ENCODE data around the gene HELZ.

Gene HELZ

GRCh38 chr17:67030641-67031040, 214.4 kb downstream of the HELZ start (continued):
- TF ChIP-seq ZNF302 (tag by site-specific recombination; IDR thresholded peaks at IDR 0.05; ENCODE audit: low read depth) (no peak), IKZF3 (tag by site-specific recombination; IDR thresholded peaks at IDR 0.05) (no peak), ZNF23 (tag by site-specific recombination; IDR thresholded peaks at IDR 0.05; ENCODE audit: borderline replicate concordance) (no peak)

- no peak overlapping the region for H3K4me3 ChIP-seq (ENCODE audit: low read depth, low read length)
- H3K27ac ChIP-seq (ENCODE audit: extremely low read depth, low read depth, low read length), result no peak overlapping the region
- H3K36me3 ChIP-seq (ENCODE audit: control insufficient read depth in 2 of 2, insufficient read depth in 1 of 2, low read length in 2 of 2), result no peaks in the 10 kb centered on the region
- H3K9me3 ChIP-seq (ENCODE audit: control insufficient read depth, insufficient read depth, low read depth, low read length), result no peaks in the 10 kb centered on the region
- no peaks in the 10 kb centered on the region for H3K4me1 ChIP-seq (ENCODE audit: control insufficient read depth, insufficient read depth, low read length)
- CTCF ChIA-PET, result no interaction called here
- POLR2A ChIA-PET, result no interaction called here
- no peak for TF ChIP-seq ZNF513 (tag by site-specific recombination; IDR thresholded peaks at IDR 0.05)
- TF ChIP-seq GLIS2 (tag by site-specific recombination; IDR thresholded peaks at IDR 0.05), result peak; percentile 31; the same call in 1 of the 2 replicates
- no peak for TF ChIP-seq ZBTB49 (tag by site-specific recombination; IDR thresholded peaks at IDR 0.05; ENCODE audit: low read depth)
- TF ChIP-seq GLIS1 (tag by site-specific recombination; IDR thresholded peaks at IDR 0.05), result 0 out of 2 replicates have a peak, but pooled peaks have one; percentile 11
- no peak for TF ChIP-seq ZEB2 (tag by site-specific recombination; IDR thresholded peaks at IDR 0.05)
Observed at GRCh38 chr17:67027031-67027628, 217.9 kb downstream of the HELZ start.

GRCh38 chr17:67026341-67026740, 218.7 kb downstream of the HELZ start:
- no peak overlapping the region for H3K27ac ChIP-seq (ENCODE audit: extremely low read depth, low read depth, low read length)
- TF ChIP-seq ZNF530 (tag by site-specific recombination; IDR thresholded peaks at IDR 0.05; ENCODE audit: low read depth) (no peak), ZBTB26 (tag by site-specific recombination; optimal IDR thresholded peaks at IDR 0.05) (peak; percentile 12), HOXD13 (CRISPR knock-in tag; IDR thresholded peaks at IDR 0.05; ENCODE audit: borderline replicate concordance) (no peak), ZSCAN4 (tag by site-specific recombination; IDR thresholded peaks at IDR 0.05) (peak; percentile 61)
- no peaks in the 10 kb centered on the region for H3K4me1 ChIP-seq (ENCODE audit: control insufficient read depth, insufficient read depth, low read length)
- ChIA-PET CTCF (no interaction called here), POLR2A (no interaction called here)
- no peak overlapping the region for H3K4me3 ChIP-seq (ENCODE audit: low read depth, low read length)
- no peaks in the 10 kb centered on the region for H3K36me3 ChIP-seq (ENCODE audit: control insufficient read depth in 2 of 2, insufficient read depth in 1 of 2, low read length in 2 of 2)
- H3K9me3 ChIP-seq (ENCODE audit: control insufficient read depth, insufficient read depth, low read depth, low read length), result no peaks in the 10 kb centered on the region

GRCh38 chr17:67025216-67025792, 219.7 kb downstream of the HELZ start:
- CTCF ChIA-PET, result no interaction called here

More at GRCh38 chr17:67025216-67025792, 219.7 kb downstream of the HELZ start:
- POLR2A ChIA-PET, result no interaction called here
- Histone ChIP-seq H3K9me3 (ENCODE audit: control insufficient read depth, insufficient read depth, low read depth, low read length) (no peaks in the 10 kb centered on the region), H3K4me3 (ENCODE audit: low read depth, low read length) (no peak overlapping the region), H3K4me1 (ENCODE audit: control insufficient read depth, insufficient read depth, low read length) (no peaks in the 10 kb centered on the region), H3K27ac (ENCODE audit: extremely low read depth, low read depth, low read length) (no peak overlapping the region), H3K36me3 (ENCODE audit: control insufficient read depth in 2 of 2, insufficient read depth in 1 of 2, low read length in 2 of 2) (no peaks in the 10 kb centered on the region)
- TF ChIP-seq ZBTB7A (tag by site-specific recombination; IDR thresholded peaks at IDR 0.05; ENCODE audit: low read depth), result no peak
- TF ChIP-seq ZNF529 (tag by site-specific recombination; IDR thresholded peaks at IDR 0.05; ENCODE audit: insufficient replicate concordance), result no peak
- no peak for TF ChIP-seq ZNF16 (tag by site-specific recombination; IDR thresholded peaks at IDR 0.05; ENCODE audit: low read depth)
- TF ChIP-seq ZNF585B (tag by site-specific recombination; IDR thresholded peaks at IDR 0.05), result no peak
- TF ChIP-seq EGR2 (tag by site-specific recombination; IDR thresholded peaks at IDR 0.05; ENCODE audit: low read depth), result no peak
- TF ChIP-seq ZNF19 (tag by site-specific recombination; IDR thresholded peaks at IDR 0.05; ENCODE audit: low read depth), result no peak
